ENCODE data around the gene LTF. TPM values are rescaled to one million over a fixed set of nuclear protein-coding genes. Genes with fewer than 3 reads are reported as not detected.

The LTF gene
- total and polyA plus RNA-seq, 9 of the 15 experiments (the other 6 are each of a cell fraction or from before 2014, with no cell fraction given), result 0.07 TPM; not detected in 8

GRCh38 chr3:46508850-46509591 lies 44.3 kb upstream of the LTF start (continued):
- no peak for TF ChIP-seq RBM15 (IDR thresholded peaks at IDR 0.05; ENCODE audit: insufficient read depth, low read length)
- peak; percentile 34; the same call in 1 of the 2 replicates for TF ChIP-seq ZNF696 (CRISPR knock-in tag; conservative IDR thresholded peaks at IDR 0.05)
- TF ChIP-seq PML (IDR thresholded peaks at IDR 0.05; ENCODE audit: low read length), result peak; percentile 99
- peak; percentile 30; the same call in 1 of the 2 replicates for TF ChIP-seq ZFX (CRISPR knock-in tag; IDR thresholded peaks at IDR 0.05)
- TF ChIP-seq TEAD1 (CRISPR knock-in tag; IDR thresholded peaks at IDR 0.05), result peak; percentile 82 to 98
- TF ChIP-seq, protein P1, sequence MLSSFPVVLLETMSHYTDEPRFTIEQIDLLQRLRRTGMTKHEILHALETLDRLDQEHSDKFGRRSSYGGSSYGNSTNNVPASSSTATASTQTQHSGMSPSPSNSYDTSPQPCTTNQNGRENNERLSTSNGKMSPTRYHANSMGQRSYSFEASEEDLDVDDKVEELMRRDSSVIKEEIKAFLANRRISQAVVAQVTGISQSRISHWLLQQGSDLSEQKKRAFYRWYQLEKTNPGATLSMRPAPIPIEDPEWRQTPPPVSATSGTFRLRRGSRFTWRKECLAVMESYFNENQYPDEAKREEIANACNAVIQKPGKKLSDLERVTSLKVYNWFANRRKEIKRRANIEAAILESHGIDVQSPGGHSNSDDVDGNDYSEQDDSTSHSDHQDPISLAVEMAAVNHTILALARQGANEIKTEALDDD (IDR thresholded peaks at IDR 0.05), result 0 out of 2 replicates have a peak, but pooled peaks have one; percentile 80
- TF ChIP-seq SIN3B (IDR thresholded peaks at IDR 0.05; ENCODE audit: low read depth), result no peak
- peak; percentile 77 for TF ChIP-seq ELF4 (CRISPR knock-in tag; IDR thresholded peaks at IDR 0.05)
- TF ChIP-seq CBFB (CRISPR knock-in tag; IDR thresholded peaks at IDR 0.05), result no peak
- TF ChIP-seq HES1 (IDR thresholded peaks at IDR 0.05; ENCODE audit: low read depth), result peak; percentile 98
- TF ChIP-seq TFE3 (CRISPR knock-in tag; IDR thresholded peaks at IDR 0.05), result no peak
- TF ChIP-seq DACH1 (IDR thresholded peaks at IDR 0.05; ENCODE audit: partially characterized antibody), result peak; percentile 92
- no peak for TF ChIP-seq STAG1 (CRISPR knock-in tag; IDR thresholded peaks at IDR 0.05; ENCODE audit: borderline replicate concordance)
- TF ChIP-seq MITF (IDR thresholded peaks at IDR 0.05), result no peak; the same call in 1 of the 2 replicates
- no peak for TF ChIP-seq ZNF263 (CRISPR knock-in tag; IDR thresholded peaks at IDR 0.05; ENCODE audit: borderline replicate concordance)
- TF ChIP-seq PTRF (tag; IDR thresholded peaks at IDR 0.05), result no peak
- TF ChIP-seq, protein P2, sequence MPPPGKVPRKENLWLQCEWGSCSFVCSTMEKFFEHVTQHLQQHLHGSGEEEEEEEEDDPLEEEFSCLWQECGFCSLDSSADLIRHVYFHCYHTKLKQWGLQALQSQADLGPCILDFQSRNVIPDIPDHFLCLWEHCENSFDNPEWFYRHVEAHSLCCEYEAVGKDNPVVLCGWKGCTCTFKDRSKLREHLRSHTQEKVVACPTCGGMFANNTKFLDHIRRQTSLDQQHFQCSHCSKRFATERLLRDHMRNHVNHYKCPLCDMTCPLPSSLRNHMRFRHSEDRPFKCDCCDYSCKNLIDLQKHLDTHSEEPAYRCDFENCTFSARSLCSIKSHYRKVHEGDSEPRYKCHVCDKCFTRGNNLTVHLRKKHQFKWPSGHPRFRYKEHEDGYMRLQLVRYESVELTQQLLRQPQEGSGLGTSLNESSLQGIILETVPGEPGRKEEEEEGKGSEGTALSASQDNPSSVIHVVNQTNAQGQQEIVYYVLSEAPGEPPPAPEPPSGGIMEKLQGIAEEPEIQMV (tag; conservative IDR thresholded peaks at IDR 0.05; ENCODE audit: low read depth), result no peak
- TF ChIP-seq ERF (CRISPR knock-in tag; IDR thresholded peaks at IDR 0.05), result no peak
- no peak for TF ChIP-seq DIDO1 (tag; IDR thresholded peaks at IDR 0.05; ENCODE audit: low read depth)
- no peak for TF ChIP-seq ILK (tag; IDR thresholded peaks at IDR 0.05; ENCODE audit: borderline replicate concordance, low read depth)
- no peak for TF ChIP-seq ZKSCAN1 (IDR thresholded peaks at IDR 0.05; ENCODE audit: low read depth, low read length)
- peak; percentile 100 for TF ChIP-seq ARID1B (IDR thresholded peaks at IDR 0.05)

Data from K562 (cell line).